ENCODE measurements around the gene NUDT3.
"Not testable (repeated sequence)": the region's sequence is repeated elsewhere in the genome, so short reads cannot be mapped to it uniquely, and the experiment has no call there.

The NUDT3 gene

GRCh38 chr6:34284563-34285447 is 107.7 kb downstream of the NUDT3 start:
- ATAC-seq: no peak

GRCh38 chr6:34281702-34282334 is 110.7 kb downstream of the NUDT3 start:
- ATAC-seq: no peak

- no peak for ATAC-seq
Observed at GRCh38 chr6:34280216-34280615, 112.3 kb downstream of the NUDT3 start.

GRCh38 chr6:34278833-34279232 is 113.6 kb downstream of the NUDT3 start:
- ATAC-seq: no peak

- ATAC-seq: no peak
Observed at GRCh38 chr6:34277763-34278112, 114.7 kb downstream of the NUDT3 start.

GRCh38 chr6:34276881-34277762 is 115.3 kb downstream of the NUDT3 start:
- ATAC-seq: no peak

- ATAC-seq: no peak
Observed at GRCh38 chr6:34276191-34276590, 116.3 kb downstream of the NUDT3 start.

- no peak for ATAC-seq
Observed at GRCh38 chr6:34275128-34275804, 117.2 kb downstream of the NUDT3 start.

GRCh38 chr6:34274129-34274528 is 118.3 kb downstream of the NUDT3 start:
- no peak for ATAC-seq

- no peak for ATAC-seq
Observed at GRCh38 chr6:34273242-34273805, 119.1 kb downstream of the NUDT3 start.

GRCh38 chr6:34272013-34272926 is 120.2 kb downstream of the NUDT3 start:
- no peak for ATAC-seq

GRCh38 chr6:34269658-34270341 is 122.7 kb downstream of the NUDT3 start:
- not testable (repeated sequence) for ATAC-seq

GRCh38 chr6:34269132-34269531 is 123.3 kb downstream of the NUDT3 start:
- not testable (repeated sequence) for ATAC-seq

GRCh38 chr6:34267746-34268145 is 124.7 kb downstream of the NUDT3 start:
- no peak for ATAC-seq

- not testable (repeated sequence) for ATAC-seq
Observed at GRCh38 chr6:34263484-34263883, 129.0 kb downstream of the NUDT3 start.

- no peak for ATAC-seq
Observed at GRCh38 chr6:34260576-34261267, 131.7 kb downstream of the NUDT3 start.

GRCh38 chr6:34259529-34260069 is 132.9 kb downstream of the NUDT3 start:
- ATAC-seq: no peak

- ATAC-seq: not testable (repeated sequence)
Observed at GRCh38 chr6:34252395-34252794, 140.1 kb downstream of the NUDT3 start.

- peak; percentile 26 to 34 for ATAC-seq
Observed at GRCh38 chr6:34249469-34250261, 142.8 kb downstream of the NUDT3 start.

Data from activated CD4-positive, CD25-positive, alpha-beta regulatory T cell treated with anti-CD3 and anti-CD28 coated beads, Interleukin-2, amount 50 U/mL, for 24 hours (primary cell).